Psoas muscle (tissue), 8 donors: Measurements from ENCODE around the gene ANO1. TPM values are rescaled to one million over a fixed set of nuclear protein-coding genes. Genes with fewer than 3 reads are reported as not detected.

ENCODE experiments used
- ATAC-seq, 4 donors: fragments of 200-7000 bp; cut with Tn5 transposase; one replicate each; pipeline ENCODE4 v1.9.1; 2020; ENCODE audit warnings: moderate library complexity in 3 of 4, mild to moderate bottlenecking in 2 of 4
- DNase-seq, 2 donors: peaks; one replicate each; pipeline ENCODE4 v3.0.0-alpha.2; 2020
- H3K27ac ChIP-seq: fragments of 200-600 bp; one replicate; pipeline ENCODE4 v1.8.0; 2022
- H3K27me3 ChIP-seq, 3 donors: fragments of 200-600 bp in 1 of 3; one replicate each; pipeline versions ENCODE4 v1.6.1 to v1.8.0; 2013 to 2022; ENCODE audit warnings: low read length in 2 of 3, mild to moderate bottlenecking in 2 of 3, moderate library complexity in 1 of 3; ENCODE audit not compliant: insufficient read depth in 3 of 3
- H3K36me3 ChIP-seq, 2 donors: fragments of 200-600 bp in 1 of 2; one replicate each; pipeline versions ENCODE4 v1.6.1 to v1.8.0; 2013 to 2022; ENCODE audit warnings: low read depth in 1 of 2, mild to moderate bottlenecking in 1 of 2, moderate library complexity in 1 of 2; ENCODE audit not compliant: insufficient read depth in 1 of 2
- H3K4me1 ChIP-seq: fragments of 200-600 bp; one replicate; pipeline ENCODE4 v1.8.0; 2022
- H3K4me3 ChIP-seq: fragments of 200-600 bp; one replicate; pipeline ENCODE4 v1.8.0; 2022; ENCODE audit warnings: mild to moderate bottlenecking
- H3K9me3 ChIP-seq: fragments of 200-600 bp; one replicate; pipeline ENCODE4 v1.8.0; 2022
- CTCF ChIP-seq: fragments of 200-600 bp; IDR thresholded peaks from one replicate; pipeline ENCODE4 v1.8.0; 2022; ENCODE audit warnings: antibody characterized with exemption
- whole genome bisulfite sequencing, 3 donors: extraction: QIAGEN DNeasy Blood & Tissue Kit; methylation state at CpG; one replicate each; pipeline versions ENCODE4 v1.1.6 to v1.1.7; 2013; 5-methylcytosine and 5-hydroxymethylcytosine counted together
- intact Hi-C, 2 donors: fragments of 100-400 bp; cut with DNase I; formaldehyde crosslinking; loops; one replicate each; pipeline versions ENCODE4 v1.11.0 to v1.14.2; 2022
- polyA plus RNA-seq, 3 donors: library from polyadenylated mRNA; stranded (reverse); fragments of 200-250 nt; gene quantifications; one replicate each; pipeline ENCODE4 v1.2.3, GENCODE V29; 2013
- total RNA-seq, 4 donors: library from RNA; stranded (reverse); fragmentation: NEBNext Ultra II Directional in 2 of 4; extraction: Animal tissue kit (Norgen Biotek cat#: 25700) in 2 of 4; gene quantifications; one replicate each; pipeline versions ENCODE4 v1.2.1 to v1.2.4, GENCODE V29; 2021 to 2023
- donor health status: healthy with polysubstance abuse.
- donor health status: DM: no; HTN: no; CAD: no; lungs with moderate emphysema.
- donor health status: Bipolar disorder and iron deficiency.
- donor health status: healthy.
- donor health status: DM: yes; HTN: yes; CAD: no.
- donor health status: DM: no; HTN: no; CAD: no.
- donor health status: DM: no; HTN: no; CAD: no.
- donor health status: DM: yes; HTN: yes; CAD: no.

Gene ANO1
- total and polyA plus RNA-seq, 7 donors: 2.2 to 11.3 (median 8.7) TPM

DNA sequence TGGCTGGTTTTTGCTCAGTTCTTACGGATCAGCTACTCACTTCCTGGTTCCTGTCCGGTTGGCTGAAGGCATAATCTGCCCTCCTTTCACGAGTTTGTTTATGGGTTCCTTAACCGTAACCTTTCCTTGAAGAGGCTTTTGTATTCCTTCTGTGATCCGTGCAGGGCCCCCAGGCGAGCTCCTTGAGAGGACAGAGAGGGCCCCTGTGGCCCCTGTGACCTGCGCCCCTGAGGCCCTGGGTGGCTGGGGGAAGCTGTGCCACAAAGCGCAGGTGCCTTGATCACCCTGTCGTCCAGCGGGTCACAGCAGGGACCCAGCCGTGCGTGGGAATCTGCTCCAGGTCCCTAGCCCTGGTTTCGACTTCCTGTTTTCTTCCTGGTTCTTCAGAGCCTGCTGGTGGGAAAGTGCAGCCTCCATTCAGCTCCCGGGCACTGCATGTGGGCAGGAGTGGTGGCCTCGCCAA is 97.2 kb downstream of the ANO1 start:
- ATAC-seq (no peak), DNase-seq (no peak)
- H3K9me3 ChIP-seq: no peaks in the 10 kb centered on the region
- H3K4me1 ChIP-seq: no peaks in the 10 kb centered on the region
- H3K36me3 ChIP-seq: no peaks in the 10 kb centered on the region
- 69 to 74% (median 71%) methylated on average over 15 of the region's 15 CpGs for whole genome bisulfite sequencing, 3 donors
- H3K27ac ChIP-seq: no peak overlapping the region
- TF ChIP-seq CTCF: no peak
- no peaks in the 10 kb centered on the region for H3K27me3 ChIP-seq
- intact Hi-C loops: no loop called here
- no peak overlapping the region for H3K4me3 ChIP-seq

DNA sequence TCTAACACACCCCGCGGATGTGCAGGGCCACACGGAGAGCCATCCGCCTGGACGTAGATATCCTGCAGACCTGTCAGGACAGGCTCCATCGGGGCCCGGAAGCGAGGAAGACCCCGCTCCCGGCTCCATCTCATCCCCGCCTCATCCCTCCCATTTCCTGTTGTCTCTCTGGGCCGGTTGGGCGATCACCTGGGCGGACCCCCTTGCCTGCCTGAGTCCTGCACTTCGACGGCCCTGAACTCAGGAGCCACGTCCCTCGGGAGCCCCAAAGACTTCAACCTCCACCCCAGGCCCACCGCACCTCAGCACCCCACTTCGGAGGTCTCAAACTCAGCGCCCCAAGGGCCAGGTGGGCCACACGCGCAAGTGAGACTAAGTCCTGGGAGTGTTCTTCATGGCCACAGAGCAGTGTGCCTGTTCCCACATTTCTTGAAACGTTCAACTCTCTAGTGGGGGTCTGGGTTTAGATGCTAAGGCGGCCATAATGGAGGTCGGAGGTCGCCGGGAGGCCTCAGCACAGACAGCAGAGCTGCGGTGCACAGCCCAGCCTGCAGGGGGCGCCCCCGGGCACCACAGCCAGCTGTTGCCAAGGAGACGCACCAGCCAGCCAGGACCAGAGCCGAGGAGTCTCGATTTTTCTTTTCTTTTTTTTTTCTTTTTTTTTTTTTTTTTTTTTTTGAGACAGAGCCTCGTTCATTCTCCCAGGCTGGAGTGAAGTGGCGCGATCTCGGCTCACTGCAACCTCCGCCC is 99.0 kb downstream of the ANO1 start:
- peak in 2 of 4 donors; percentile 67 to 70 for ATAC-seq
- no peaks in the 10 kb centered on the region for H3K9me3 ChIP-seq
- H3K4me1 ChIP-seq: no peaks in the 10 kb centered on the region
- H3K27me3 ChIP-seq: no peaks in the 10 kb centered on the region
- H3K36me3 ChIP-seq: no peaks in the 10 kb centered on the region
- no peak overlapping the region for H3K4me3 ChIP-seq
- no peak overlapping the region for H3K27ac ChIP-seq
- 84 to 86% (median 86%) methylated on average over 38 to 39 of the region's 39 CpGs for WGBS, 3 donors
- TF ChIP-seq CTCF: peak; percentile 27
- intact Hi-C loops: no loop called here
- no peak for DNase-seq

- Histone ChIP-seq H3K4me1 (no peaks in the 10 kb centered on the region), H3K36me3 (no peaks in the 10 kb centered on the region), H3K27me3 (no peaks in the 10 kb centered on the region), H3K4me3 (no peak overlapping the region), H3K9me3 (no peaks in the 10 kb centered on the region), H3K27ac (no peak overlapping the region)
- intact Hi-C loops: no loop called here
- DNase-seq: no peak
- 77 to 79% (median 78%) methylated on average over 11 of the region's 11 CpGs for whole genome bisulfite sequencing, 3 donors
- no peak for ATAC-seq
- no peak for TF ChIP-seq CTCF
These were observed 102.8 kb downstream of the ANO1 start for GRCh38 chr11:70180906-70181305.

DNA sequence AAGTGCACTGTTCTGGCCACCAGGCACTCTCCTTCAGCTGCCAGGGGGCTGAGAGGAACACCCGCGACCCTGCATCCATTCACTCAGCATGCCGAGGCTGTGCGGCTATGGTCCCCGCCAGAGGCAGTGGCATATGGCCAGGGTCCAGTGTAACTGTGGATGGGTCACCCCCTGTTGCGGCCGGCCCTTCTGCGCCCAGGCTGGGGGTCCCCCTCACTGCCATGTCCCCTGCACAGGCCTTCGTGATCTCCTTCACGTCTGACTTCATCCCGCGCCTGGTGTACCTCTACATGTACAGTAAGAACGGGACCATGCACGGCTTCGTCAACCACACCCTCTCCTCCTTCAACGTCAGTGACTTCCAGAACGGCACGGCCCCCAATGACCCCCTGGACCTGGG is 104.1 kb downstream of the ANO1 start:
- H3K36me3 ChIP-seq: no peaks in the 10 kb centered on the region
- no peak overlapping the region for H3K4me3 ChIP-seq
- no peak overlapping the region for H3K27ac ChIP-seq
- peaks cover 0 to 6% (median 0%) of the 10 kb centered on the region in 3 donors for H3K27me3 ChIP-seq
- DNase-seq (no peak), ATAC-seq (no peak)
- H3K9me3 ChIP-seq: no peaks in the 10 kb centered on the region
- no peak for TF ChIP-seq CTCF
- no peaks in the 10 kb centered on the region for H3K4me1 ChIP-seq
- WGBS, 3 donors: 85 to 86% (median 86%) methylated on average over 18 of the region's 18 CpGs
- intact Hi-C loops: no loop called here

DNA sequence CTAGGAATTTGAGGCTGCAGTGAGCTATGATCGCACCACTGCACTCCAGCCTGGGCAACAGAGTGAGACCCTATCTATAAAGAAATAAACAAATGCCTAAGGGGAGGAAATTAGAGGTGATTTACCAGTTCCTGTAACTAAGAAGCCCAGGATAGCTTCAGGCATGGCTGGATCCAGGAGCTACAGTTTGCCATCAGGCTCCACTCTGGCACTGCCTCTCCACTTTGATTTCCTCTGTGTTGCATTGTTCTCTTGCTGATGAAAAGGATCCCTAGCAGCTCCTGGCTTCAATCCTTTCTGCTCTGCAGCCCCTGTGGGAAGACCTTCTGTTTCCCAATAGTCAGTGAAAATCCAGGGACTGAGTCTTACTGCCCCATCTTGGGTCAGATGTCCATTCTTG is 104.9 kb downstream of the ANO1 start:
- Histone ChIP-seq H3K27me3 (peaks cover 0 to 14% (median 0%) of the 10 kb centered on the region in 3 donors), H3K4me3 (no peak overlapping the region), H3K4me1 (no peaks in the 10 kb centered on the region), H3K9me3 (no peaks in the 10 kb centered on the region), H3K36me3 (no peaks in the 10 kb centered on the region), H3K27ac (no peak overlapping the region)
- intact Hi-C loops: no loop called here
- DNase-seq (no peak), ATAC-seq (no peak)
- 89 to 96% (median 95%) methylated on average over 1 of the region's 1 CpG for WGBS, 3 donors
- no peak for TF ChIP-seq CTCF
